Measurements from ENCODE around the gene MEGF9. TPM values are rescaled to one million over a fixed set of nuclear protein-coding genes. Genes with fewer than 3 reads are reported as not detected.

Gene MEGF9
- polyA plus RNA-seq, 1 donor (not counting 4 experiments of a cell fraction or from before 2014, with no cell fraction given): 11.2 TPM

DNA sequence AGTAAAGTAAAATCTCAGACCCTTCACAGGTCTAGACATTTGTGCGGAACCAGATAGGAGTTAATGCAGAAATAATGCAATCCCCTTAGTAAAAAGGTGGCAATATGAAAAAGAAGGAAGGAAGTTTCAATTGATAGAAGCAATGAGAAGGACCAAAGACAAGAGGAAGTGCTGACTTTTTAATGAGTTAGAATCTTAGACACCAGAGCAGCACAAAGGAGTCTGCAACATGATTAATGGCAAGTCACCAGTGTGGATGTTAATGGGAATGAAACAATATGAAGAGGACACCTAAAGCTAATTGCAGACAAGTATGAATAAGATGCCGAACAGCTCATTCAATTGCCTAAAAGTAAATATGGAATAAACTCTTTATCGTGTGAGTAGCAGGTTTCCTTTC is 50.9 kb downstream of the MEGF9 start:
- no peak overlapping the region for H3K4me2 ChIP-seq (ENCODE audit: control insufficient read depth, extremely low read depth, insufficient read depth, low read depth, low read length)
- H4K20me1 ChIP-seq (ENCODE audit: control insufficient read depth, extremely low read depth, insufficient read depth, low read length): no peaks in the 10 kb centered on the region
- TF ChIP-seq, protein P1, sequence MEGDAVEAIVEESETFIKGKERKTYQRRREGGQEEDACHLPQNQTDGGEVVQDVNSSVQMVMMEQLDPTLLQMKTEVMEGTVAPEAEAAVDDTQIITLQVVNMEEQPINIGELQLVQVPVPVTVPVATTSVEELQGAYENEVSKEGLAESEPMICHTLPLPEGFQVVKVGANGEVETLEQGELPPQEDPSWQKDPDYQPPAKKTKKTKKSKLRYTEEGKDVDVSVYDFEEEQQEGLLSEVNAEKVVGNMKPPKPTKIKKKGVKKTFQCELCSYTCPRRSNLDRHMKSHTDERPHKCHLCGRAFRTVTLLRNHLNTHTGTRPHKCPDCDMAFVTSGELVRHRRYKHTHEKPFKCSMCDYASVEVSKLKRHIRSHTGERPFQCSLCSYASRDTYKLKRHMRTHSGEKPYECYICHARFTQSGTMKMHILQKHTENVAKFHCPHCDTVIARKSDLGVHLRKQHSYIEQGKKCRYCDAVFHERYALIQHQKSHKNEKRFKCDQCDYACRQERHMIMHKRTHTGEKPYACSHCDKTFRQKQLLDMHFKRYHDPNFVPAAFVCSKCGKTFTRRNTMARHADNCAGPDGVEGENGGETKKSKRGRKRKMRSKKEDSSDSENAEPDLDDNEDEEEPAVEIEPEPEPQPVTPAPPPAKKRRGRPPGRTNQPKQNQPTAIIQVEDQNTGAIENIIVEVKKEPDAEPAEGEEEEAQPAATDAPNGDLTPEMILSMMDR (optimal IDR thresholded peaks at IDR 0.05 in 1 of 3, IDR thresholded peaks at IDR 0.05 in 1 of 3, conservative IDR thresholded peaks at IDR 0.05 in 1 of 3; ENCODE audit: extremely low read depth in 1 of 3, insufficient read depth in 2 of 3, low read length in 3 of 3): no peak
- H3K27ac ChIP-seq (ENCODE audit: control insufficient read depth, insufficient read depth, low read length): no peak overlapping the region
- no peaks in the 10 kb centered on the region for H3K9me3 ChIP-seq (ENCODE audit: control insufficient read depth, low read depth, low read length)
- no peak overlapping the region for H2AFZ ChIP-seq (ENCODE audit: control insufficient read depth, low read length)
- no peaks in the 10 kb centered on the region for H3K27me3 ChIP-seq (ENCODE audit: control insufficient read depth, extremely low read depth, insufficient read depth, low read length)
- H3K9me1 ChIP-seq (ENCODE audit: control insufficient read depth, extremely low read depth, insufficient read depth, low read length): no peaks in the 10 kb centered on the region
- no peak for DNase-seq (ENCODE audit: low read depth, low spot score)
- FAIRE-seq: no peak
- no peak overlapping the region for H3K4me3 ChIP-seq (ENCODE audit: control insufficient read depth in 2 of 3, extremely low read depth in 1 of 3, insufficient read depth in 2 of 3, low read depth in 1 of 3, low read length in 3 of 3)
- H3K4me1 ChIP-seq (ENCODE audit: control insufficient read depth, extremely low read depth, insufficient read depth, low read length): no peaks in the 10 kb centered on the region
- no peak overlapping the region for H3K9ac ChIP-seq (ENCODE audit: control insufficient read depth, extremely low read depth, insufficient read depth, low read length)
- no peaks in the 10 kb centered on the region for H3K36me3 ChIP-seq (ENCODE audit: control insufficient read depth in 2 of 2, extremely low read depth in 1 of 2, insufficient read depth in 2 of 2, low read length in 2 of 2)
- H3K79me2 ChIP-seq (ENCODE audit: control insufficient read depth, insufficient read depth, low read length): peaks cover 2% of the 10 kb centered on the region
- dilution Hi-C loops (cut with MboI; ENCODE audit: extremely low pct_ligation_motif_present, low sequenced_read_pairs): no loop called here

GRCh38 chr9:120662513-120662912 is 51.8 kb downstream of the MEGF9 start:
- no peaks in the 10 kb centered on the region for H4K20me1 ChIP-seq (ENCODE audit: control insufficient read depth, extremely low read depth, insufficient read depth, low read length)
- dilution Hi-C loops (cut with MboI; ENCODE audit: extremely low pct_ligation_motif_present, low sequenced_read_pairs): no loop called here
- no peaks in the 10 kb centered on the region for H3K9me3 ChIP-seq (ENCODE audit: control insufficient read depth, low read depth, low read length)
- H2AFZ ChIP-seq (ENCODE audit: control insufficient read depth, low read length): no peak overlapping the region
- H3K36me3 ChIP-seq (ENCODE audit: control insufficient read depth in 2 of 2, extremely low read depth in 1 of 2, insufficient read depth in 2 of 2, low read length in 2 of 2): no peaks in the 10 kb centered on the region
- H3K27me3 ChIP-seq (ENCODE audit: control insufficient read depth, extremely low read depth, insufficient read depth, low read length): no peaks in the 10 kb centered on the region
- no peak overlapping the region for H3K27ac ChIP-seq (ENCODE audit: control insufficient read depth, insufficient read depth, low read length)
- H3K4me2 ChIP-seq (ENCODE audit: control insufficient read depth, extremely low read depth, insufficient read depth, low read depth, low read length): no peak overlapping the region
- TF ChIP-seq, protein P1 (optimal IDR thresholded peaks at IDR 0.05 in 1 of 3, IDR thresholded peaks at IDR 0.05 in 1 of 3, conservative IDR thresholded peaks at IDR 0.05 in 1 of 3; ENCODE audit: extremely low read depth in 1 of 3, insufficient read depth in 2 of 3, low read length in 3 of 3): no peak
- TF ChIP-seq EZH2 (IDR thresholded peaks at IDR 0.05; ENCODE audit: low read length): no peak
- H3K4me3 ChIP-seq (ENCODE audit: control insufficient read depth in 2 of 3, extremely low read depth in 1 of 3, insufficient read depth in 2 of 3, low read depth in 1 of 3, low read length in 3 of 3): no peak overlapping the region
- H3K9ac ChIP-seq (ENCODE audit: control insufficient read depth, extremely low read depth, insufficient read depth, low read length): no peak overlapping the region
- H3K9me1 ChIP-seq (ENCODE audit: control insufficient read depth, extremely low read depth, insufficient read depth, low read length): no peaks in the 10 kb centered on the region
- DNase-seq (ENCODE audit: low read depth, low spot score): no peak
- H3K79me2 ChIP-seq (ENCODE audit: control insufficient read depth, insufficient read depth, low read length): peaks cover 2% of the 10 kb centered on the region
- H3K4me1 ChIP-seq (ENCODE audit: control insufficient read depth, extremely low read depth, insufficient read depth, low read length): no peaks in the 10 kb centered on the region
- FAIRE-seq: no peak

All from keratinocyte (primary cell).